ENCODE measurements around the gene SCAI.
"Not testable (repeated sequence)": the region's sequence is repeated elsewhere in the genome, so short reads cannot be mapped to it uniquely, and the experiment has no call there.

SCAI gene

GRCh38 chr9:125103021-125103420, 40.3 kb downstream of the SCAI start:
- no peak for DNase-seq

GRCh38 chr9:125100822-125101221, 42.5 kb downstream of the SCAI start:
- no peak for DNase-seq

- DNase-seq, result no peak
Measured at GRCh38 chr9:125099816-125100215, 43.5 kb downstream of the SCAI start.

- DNase-seq, result no peak
Measured at GRCh38 chr9:125095821-125096443, 47.4 kb downstream of the SCAI start.

GRCh38 chr9:125091121-125091520, 52.2 kb downstream of the SCAI start:
- no peak for DNase-seq

GRCh38 chr9:125089331-125089730, 54.0 kb downstream of the SCAI start:
- no peak for DNase-seq

- DNase-seq, result no peak
Measured at GRCh38 chr9:125088752-125089151, 54.6 kb downstream of the SCAI start.

- DNase-seq, result no peak
Measured at GRCh38 chr9:125085703-125086477, 57.4 kb downstream of the SCAI start.

- DNase-seq, result not testable (repeated sequence)
Measured at GRCh38 chr9:125082197-125082596, 61.1 kb downstream of the SCAI start.

GRCh38 chr9:125080797-125081196, 62.5 kb downstream of the SCAI start:
- DNase-seq, result not testable (repeated sequence)

GRCh38 chr9:125079931-125080330, 63.4 kb downstream of the SCAI start:
- DNase-seq, result no peak

GRCh38 chr9:125075997-125076396, 67.3 kb downstream of the SCAI start:
- DNase-seq, result no peak

- DNase-seq, result no peak
Measured at GRCh38 chr9:125074976-125075375, 68.4 kb downstream of the SCAI start.

GRCh38 chr9:125066839-125067619, 76.3 kb downstream of the SCAI start:
- no peak for DNase-seq

- DNase-seq, result no peak
Measured at GRCh38 chr9:125061391-125061790, 81.9 kb downstream of the SCAI start.

GRCh38 chr9:125049212-125050049, 93.9 kb downstream of the SCAI start:
- no peak for DNase-seq

GRCh38 chr9:125043631-125044030, 99.7 kb downstream of the SCAI start:
- DNase-seq, result no peak

- DNase-seq, result no peak
Measured at GRCh38 chr9:125043148-125043547, 100.2 kb downstream of the SCAI start.

- DNase-seq, result no peak
Measured at GRCh38 chr9:125038166-125038565, 105.2 kb downstream of the SCAI start.

GRCh38 chr9:125028041-125028440, 115.3 kb downstream of the SCAI start:
- DNase-seq, result no peak

GRCh38 chr9:125024917-125025316, 118.4 kb downstream of the SCAI start:
- no peak for DNase-seq

GRCh38 chr9:125021069-125021468, 122.3 kb downstream of the SCAI start:
- DNase-seq, result no peak

- DNase-seq, result not testable (repeated sequence)
Measured at GRCh38 chr9:125015655-125016054, 127.7 kb downstream of the SCAI start.

Measured in activated CD4-positive, alpha-beta T cell treated with anti-CD3 and anti-CD28 coated beads for 1 hour (primary cell).